IMR-90 (cell line): ENCODE results near the gene ANKRD13B. TPM values are rescaled to one million over a fixed set of nuclear protein-coding genes. Genes with fewer than 3 reads are reported as not detected.

ENCODE experiments used
- MAFK ChIP-seq: IDR thresholded peaks from 2 replicates; pipeline ENCODE4 v1.6.1; 2012; ENCODE audit warnings: low read depth, low read length, improper control_type of control experiment
- RAD21 ChIP-seq: IDR thresholded peaks from 2 replicates; pipeline ENCODE4 v1.6.1; 2012; ENCODE audit warnings: low read length, improper control_type of control experiment
- polyA plus RNA-seq, 3 experiments: library from polyadenylated mRNA; depleted of rRNA; stranded (reverse); fragments of >200 nt; gene quantifications; 2 replicates each; pipeline ENCODE4 v1.2.3, GENCODE V29; 2012; ENCODE audit warnings: low replicate concordance in 1 of 3
- total RNA-seq: library from RNA; depleted of rRNA; stranded (reverse); fragments of >200 nt; gene quantifications from 2 replicates; pipeline ENCODE4 v1.2.3, GENCODE V29; 2012
- TF ChIP-seq, protein P1 (sequence below): fragments of 150-350 bp; IDR thresholded peaks from 2 replicates; pipeline ENCODE4 v1.6.1; 2016; ENCODE audit warnings: low read depth, mild to moderate bottlenecking, low read length, moderate library complexity, borderline replicate concordance

The ANKRD13B gene
- total and polyA plus RNA-seq, 2 of the 4 experiments (the other 2 are of a cell fraction) = 0.90 to 4.0 TPM

DNA sequence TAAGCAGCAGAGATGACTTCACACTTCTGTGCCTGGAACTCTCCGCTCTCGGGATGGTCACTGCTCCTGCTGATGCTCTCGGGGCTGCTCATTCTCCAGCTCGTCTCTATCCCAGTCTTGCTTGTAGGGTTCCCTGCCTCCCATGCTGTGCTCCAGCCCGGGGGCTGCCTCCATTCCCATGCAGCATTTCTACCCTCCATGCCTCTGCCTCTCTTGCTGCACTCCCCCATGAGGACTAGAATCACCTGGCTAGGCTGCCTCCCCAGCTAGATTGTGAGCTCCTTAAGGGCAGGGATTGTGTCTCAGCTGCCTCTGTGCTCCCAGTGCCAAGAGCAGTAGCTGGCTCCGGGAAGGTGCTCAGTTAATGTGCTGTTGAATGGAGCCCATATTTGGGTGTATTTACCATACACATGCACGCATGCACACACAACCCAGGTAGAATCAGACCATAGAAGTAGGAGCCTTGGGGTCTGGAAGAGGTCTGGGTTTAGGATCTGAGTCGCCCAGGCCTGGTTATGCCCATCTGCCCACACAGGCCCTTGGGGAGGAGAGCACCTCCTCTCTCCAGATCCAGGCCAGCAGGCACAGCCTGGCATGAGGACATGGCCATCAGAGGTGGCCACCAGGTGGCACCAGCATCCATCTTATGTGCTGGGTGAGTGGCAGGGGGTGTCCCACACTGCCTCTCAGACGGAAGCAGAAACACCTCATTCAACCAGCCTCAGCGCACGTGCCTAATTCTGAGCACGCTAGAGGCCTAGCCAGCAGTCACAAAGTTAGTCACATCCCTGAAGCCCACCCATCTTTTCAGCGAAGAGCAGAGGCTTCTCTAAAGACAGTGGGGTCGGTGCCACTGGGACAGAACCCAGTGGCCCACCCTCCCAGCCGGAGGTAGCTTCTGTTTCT is 12.8 kb upstream of the ANKRD13B start (continued):
- TF ChIP-seq, protein P1, sequence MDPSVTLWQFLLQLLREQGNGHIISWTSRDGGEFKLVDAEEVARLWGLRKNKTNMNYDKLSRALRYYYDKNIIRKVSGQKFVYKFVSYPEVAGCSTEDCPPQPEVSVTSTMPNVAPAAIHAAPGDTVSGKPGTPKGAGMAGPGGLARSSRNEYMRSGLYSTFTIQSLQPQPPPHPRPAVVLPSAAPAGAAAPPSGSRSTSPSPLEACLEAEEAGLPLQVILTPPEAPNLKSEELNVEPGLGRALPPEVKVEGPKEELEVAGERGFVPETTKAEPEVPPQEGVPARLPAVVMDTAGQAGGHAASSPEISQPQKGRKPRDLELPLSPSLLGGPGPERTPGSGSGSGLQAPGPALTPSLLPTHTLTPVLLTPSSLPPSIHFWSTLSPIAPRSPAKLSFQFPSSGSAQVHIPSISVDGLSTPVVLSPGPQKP = no peak
- TF ChIP-seq RAD21 (peak; percentile 92), MAFK (no peak)
